Glomerular visceral epithelial cell (primary cell): Measurements from ENCODE around the gene CLIC5.

Experiments
- DNase-seq: peaks from one replicate; pipeline ENCODE4 v3.0.0-alpha.2; 2016; ENCODE audit errors: extremely low spot score

Gene CLIC5

GRCh38 chr6:45964300-45964699 is 51.4 kb downstream of the CLIC5 start:
- DNase-seq: no peak

- no peak for DNase-seq
Measured at GRCh38 chr6:45963896-45964295, 51.8 kb downstream of the CLIC5 start.

DNA sequence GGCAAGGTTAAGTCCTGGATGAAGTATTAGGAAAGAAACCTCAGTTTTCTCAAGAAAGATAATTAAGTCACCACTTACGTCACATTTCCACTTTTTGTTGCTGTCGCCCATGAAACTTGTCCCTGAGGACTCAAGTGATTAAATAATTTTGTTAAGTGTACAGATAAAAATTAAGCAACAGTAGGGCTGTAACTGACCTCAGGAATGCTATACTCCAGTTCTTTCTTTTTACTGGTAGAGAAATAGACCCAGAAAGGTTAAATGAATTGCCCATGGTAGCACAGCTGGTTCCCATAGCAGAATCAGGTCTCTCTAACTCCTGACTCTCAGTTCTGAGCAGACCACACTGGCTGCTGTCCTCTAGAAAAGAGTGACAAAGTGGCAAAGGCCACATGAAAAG is 54.5 kb downstream of the CLIC5 start:
- no peak for DNase-seq

DNA sequence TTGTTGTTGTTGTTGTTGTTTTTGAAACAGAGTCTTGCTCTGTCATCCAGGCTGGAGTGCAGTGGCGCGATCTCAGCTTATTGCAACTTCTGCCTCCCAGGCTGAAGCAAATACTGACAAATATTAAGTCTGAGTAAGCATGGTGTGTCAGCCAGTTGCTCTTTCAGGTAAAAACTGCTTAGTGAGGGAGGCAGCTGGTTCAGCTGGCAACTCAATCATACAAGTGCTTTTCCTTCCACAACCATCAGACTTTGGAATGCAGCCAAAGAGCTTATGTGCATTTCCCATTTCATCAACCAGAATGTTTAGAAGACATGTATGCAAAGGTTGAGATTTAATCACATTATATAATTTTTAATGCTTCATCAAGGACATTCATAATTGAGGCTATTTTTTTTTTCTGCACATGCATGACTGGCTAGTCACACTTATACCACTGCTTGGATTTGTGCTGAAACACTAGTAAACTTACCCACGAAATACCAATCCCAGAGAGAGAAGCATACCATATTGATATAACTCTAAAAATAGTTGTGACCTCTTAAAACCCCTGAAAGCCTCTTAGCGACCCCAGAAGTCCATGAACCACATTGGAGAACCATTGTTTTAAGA is 56.0 kb downstream of the CLIC5 start:
- DNase-seq: peak; percentile 63

GRCh38 chr6:45956663-45957062 is 59.0 kb downstream of the CLIC5 start:
- no peak for DNase-seq

GRCh38 chr6:45956176-45956575 is 59.5 kb downstream of the CLIC5 start:
- no peak for DNase-seq

GRCh38 chr6:45955597-45955996 is 60.1 kb downstream of the CLIC5 start:
- no peak for DNase-seq

DNA sequence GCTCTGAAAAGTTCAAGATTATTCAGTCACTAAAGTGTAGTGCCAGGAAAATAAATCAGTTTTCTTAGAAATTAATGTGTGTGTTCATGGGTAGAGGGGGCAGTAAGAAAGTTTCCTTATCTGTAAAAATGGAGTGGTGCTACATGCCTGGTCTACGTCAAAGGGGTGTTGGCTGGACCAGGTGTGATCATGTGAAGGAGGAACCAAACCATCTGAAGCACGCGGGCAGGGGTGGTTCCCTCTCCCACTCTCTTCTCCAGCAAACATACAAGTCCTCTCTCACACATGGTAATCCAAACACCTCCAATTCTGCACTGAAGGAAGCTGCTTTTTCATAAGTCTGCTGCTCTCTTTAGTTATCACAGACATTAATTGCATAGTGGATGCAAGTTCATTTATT is 63.1 kb downstream of the CLIC5 start:
- DNase-seq: no peak

DNA sequence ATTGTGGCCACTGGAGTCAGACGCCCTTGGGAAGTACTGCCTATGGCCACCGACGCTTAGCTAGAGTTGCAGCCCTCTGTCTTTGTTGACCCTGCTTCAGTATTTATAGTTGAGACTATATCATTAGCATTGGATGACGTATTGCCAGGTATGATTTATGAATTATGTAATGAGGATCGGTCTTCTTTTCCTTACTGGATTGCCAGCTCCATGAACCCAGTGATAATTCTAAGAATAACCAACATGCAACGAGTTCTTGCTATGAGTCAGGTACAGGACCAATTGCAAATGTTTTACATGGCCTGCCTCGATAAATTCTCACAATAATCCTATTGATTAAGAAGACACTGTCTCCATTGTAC is 63.5 kb downstream of the CLIC5 start:
- no peak for DNase-seq

DNA sequence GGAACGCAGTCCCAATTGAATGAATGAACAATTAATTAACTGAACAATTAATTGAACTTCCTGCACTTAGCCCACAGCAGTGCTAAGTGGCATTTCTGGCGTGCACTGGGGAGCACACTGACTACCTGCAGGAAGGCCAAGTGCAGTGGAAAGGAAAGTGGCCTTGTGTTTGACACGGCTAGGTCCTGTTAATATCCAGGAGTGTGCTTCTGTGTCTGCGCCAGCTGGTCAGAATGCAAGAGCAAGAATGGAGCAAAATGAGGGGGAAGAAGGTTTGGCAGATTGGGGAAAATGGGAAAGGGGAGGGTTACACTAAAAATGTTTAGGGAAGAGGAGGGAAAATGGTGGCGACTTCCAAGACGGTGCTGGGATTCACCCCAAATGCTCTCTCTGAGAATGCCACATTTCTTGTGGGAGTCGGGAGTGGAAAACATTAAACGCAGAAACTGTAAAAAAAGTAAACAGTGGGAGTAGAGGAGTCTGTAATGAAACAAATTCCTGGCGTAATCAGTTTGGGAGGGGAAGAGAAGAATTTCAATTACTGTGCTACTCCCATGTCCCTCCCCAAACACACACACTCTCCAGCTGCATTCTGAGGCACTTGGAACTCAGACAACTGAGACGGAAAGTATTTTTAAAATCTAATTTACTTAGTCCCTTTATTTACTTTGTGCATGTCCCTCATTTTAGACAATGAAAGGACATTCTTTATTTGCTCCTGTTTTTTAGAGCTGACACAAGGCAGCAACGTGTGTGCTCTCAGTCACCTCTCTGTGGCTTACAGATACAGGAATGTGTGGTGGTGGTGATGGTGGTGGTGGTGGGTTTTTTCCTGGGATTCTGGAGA is 64.1 kb downstream of the CLIC5 start:
- DNase-seq: no peak

DNA sequence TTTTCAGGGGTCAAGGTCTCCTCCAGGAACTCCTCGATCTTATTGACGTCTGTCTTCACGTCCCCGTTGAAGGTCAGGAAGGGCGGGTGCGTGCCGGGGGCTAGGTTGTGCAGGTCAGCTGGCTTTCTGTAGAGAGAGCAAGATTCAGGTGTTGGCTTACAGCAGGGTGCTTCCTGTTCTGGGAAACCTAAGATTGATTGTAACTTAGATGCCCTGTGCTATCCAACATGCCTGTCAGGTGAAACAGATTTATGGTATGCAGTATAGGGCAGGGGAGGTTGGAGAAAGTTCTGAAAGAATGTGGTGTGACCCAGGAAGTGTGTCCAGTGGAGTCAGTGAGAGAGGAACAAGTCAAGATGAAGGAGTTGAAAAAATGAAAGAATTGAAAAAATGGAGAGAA is 66.4 kb downstream of the CLIC5 start:
- no peak for DNase-seq

- no peak for DNase-seq
Measured at GRCh38 chr6:45947807-45948206, 67.9 kb downstream of the CLIC5 start.

GRCh38 chr6:45946887-45947286 is 68.8 kb downstream of the CLIC5 start:
- DNase-seq: no peak

- DNase-seq: no peak
Measured at GRCh38 chr6:45946352-45946751, 69.3 kb downstream of the CLIC5 start.

GRCh38 chr6:45942953-45943352 is 72.7 kb downstream of the CLIC5 start:
- DNase-seq: no peak

DNA sequence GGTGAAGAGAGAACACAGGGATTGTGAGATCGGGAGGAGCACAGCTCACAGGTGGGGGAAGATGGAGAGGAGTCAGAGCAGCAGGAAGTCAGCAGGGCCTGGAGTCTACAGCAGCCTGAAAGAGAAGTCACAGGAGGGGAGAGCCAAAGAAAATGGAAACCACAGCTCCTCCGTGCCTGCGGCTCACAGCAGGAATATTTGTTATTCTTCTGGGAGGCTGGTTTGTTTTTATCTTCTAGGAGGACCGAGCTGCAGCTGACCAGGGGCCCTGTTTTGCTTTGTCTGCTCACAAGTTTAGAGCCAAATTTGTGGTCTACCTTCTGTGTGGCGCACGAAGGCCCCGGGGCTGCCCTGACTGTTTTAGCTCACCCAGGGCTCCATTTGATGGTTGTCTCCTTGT is 81.8 kb downstream of the CLIC5 start:
- no peak for DNase-seq

GRCh38 chr6:45931232-45931631 is 84.4 kb downstream of the CLIC5 start:
- DNase-seq: no peak

GRCh38 chr6:45930420-45931040 is 85.1 kb downstream of the CLIC5 start:
- peak; percentile 71 for DNase-seq

GRCh38 chr6:45929421-45930361 is 86.0 kb downstream of the CLIC5 start:
- DNase-seq: no peak

DNA sequence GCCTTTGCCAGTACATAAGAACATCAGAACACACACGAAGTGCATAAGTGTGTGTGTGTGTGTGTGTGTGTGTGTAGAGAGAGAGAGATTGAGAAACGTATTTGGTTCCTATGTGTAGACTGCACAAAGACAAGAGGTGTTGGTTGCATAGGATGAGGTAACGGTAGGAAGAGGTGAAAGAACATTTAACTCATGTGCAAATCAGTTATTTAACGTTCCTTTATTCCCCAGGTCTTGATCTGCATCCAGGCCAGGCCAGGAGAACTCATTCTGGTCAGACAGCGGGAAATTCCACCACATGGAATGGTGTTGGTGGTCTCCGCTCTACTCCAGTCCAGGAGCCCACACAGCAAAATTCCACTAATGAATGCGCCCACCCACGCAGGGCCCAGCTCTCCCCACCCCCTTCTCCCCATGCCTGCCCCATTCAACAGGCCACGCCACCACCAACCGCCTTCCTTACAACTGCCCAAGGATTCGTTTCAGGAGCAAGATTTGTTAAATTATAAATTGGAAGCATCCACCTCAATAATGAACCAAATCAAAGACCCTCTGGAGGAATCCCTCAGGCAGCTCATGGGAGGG is 86.8 kb downstream of the CLIC5 start:
- DNase-seq: no peak

DNA sequence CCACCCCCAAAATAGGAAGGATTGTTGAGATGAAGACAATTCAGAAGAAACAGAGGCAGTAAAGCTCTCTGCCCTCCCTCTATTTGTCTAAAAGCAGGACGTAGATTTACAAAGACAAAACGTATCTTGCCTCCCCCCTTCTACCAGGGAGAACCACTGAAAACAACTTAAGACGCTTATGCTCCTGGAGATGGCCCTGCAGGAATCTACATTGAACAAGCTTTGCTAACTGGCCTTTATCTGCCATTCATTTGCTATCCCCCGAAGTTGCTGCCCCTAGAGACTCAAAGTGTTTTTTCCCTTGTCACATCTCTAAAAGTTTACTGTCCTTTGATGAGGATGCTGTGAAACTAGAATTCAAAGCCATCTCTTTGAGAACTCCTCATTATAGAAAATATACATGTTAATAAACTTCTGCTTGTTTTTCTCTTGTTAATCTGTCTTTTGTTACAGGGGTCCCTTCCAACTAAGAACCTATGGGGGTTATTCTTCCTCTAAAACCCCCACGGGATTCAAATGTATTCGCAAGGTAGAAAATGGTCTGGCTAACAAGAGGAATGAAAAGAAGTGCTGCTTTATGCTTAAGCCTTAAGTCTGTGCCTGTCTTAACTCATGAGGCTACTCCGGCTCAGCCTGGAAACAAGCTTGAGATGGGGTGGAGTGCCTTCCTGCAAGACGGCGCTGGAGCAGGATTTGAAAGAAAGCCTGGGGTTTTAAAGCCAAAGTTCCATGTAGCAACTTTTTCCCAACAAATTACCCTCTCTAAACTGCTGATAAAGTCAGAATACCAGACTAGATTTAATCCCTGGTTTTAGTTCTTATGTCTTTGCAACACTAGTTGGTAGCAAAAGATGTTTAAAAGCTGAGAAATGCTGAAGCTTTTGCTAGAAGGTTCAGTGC is 88.0 kb downstream of the CLIC5 start:
- DNase-seq: no peak
